K562 treated with DMSO at 1 percent for 4 hours (cell line): ENCODE results near the gene IPO9. TPM values are rescaled to one million over a fixed set of nuclear protein-coding genes. Genes with fewer than 3 reads are reported as not detected.

ENCODE experiments used
- total RNA-seq: library from RNA; unstranded; fragments of 300-600 nt; gene quantifications from 2 replicates; pipeline ENCODE4 v1.2.3, GENCODE V29; 2022; ENCODE audit not compliant: insufficient read depth

The IPO9 gene
- 37.8 and 39.1 TPM in 2 replicates for total RNA-seq

GRCh38 chr1:201828820-201829774 is at the start of gene IPO9:
TSS of gene IPO9 (plus strand) at chr1:201829157. CDS start at chr1:201829210, 53 bp downstream.

DNA sequence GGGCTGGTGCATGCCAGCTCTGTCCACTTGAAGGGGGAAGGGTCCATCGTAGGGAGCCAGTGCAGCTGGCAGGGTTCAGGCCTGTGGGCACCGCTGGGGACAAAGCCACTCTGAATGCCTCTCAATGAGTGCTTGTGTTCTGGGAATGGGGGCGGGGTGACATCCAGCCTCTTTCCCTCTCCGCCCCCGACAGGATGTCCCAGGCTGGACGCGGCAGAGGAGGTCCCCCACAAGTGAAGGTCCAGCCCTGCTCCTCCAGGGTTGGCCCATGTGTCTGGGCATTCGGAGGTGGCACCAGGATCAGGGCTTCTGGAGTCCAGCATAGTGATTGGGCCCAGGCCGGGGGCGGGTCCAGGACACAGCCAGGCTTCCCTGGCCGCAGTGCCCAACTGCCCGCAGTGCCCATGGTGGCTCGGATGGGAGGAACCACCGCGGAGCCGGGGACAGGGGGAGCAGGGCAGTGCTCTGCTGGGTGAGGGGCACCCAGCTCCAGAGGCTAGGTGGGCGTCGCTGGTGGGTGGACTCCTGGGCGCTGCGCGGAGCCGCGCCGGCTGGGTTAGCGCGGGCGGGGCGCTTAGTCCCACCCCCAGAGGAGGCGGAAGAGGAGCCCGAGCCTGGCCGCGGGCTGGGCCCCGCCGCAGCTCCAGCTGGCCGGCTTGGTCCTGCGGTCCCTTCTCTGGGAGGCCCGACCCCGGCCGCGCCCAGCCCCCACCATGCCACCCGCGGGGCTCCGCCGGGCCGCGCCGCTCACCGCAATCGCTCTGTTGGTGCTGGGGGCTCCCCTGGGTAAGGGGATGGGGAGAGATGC is 59.5 kb downstream of the IPO9 start, which contains the start of gene SHISA4:
Gene SHISA4, plus strand, starts transcription at position 617 of the 808 bp plus-strand sequence. Its CDS starts 97 bp downstream, at position 714.

Other genes with a start within 250 kb of the IPO9 start
- gene SHISA4, start 59.7 kb downstream of the IPO9 start, total RNA-seq: 4.2 and 5.6 TPM in 2 replicates
- gene LMOD1, start 117.4 kb downstream of the IPO9 start, total RNA-seq: 1.6 and 1.8 TPM in 2 replicates
- 96.3 and 101 TPM in 2 replicates for gene TIMM17A, start 126.3 kb downstream of the IPO9 start, total RNA-seq
- gene RNPEP, start 153.5 kb downstream of the IPO9 start, total RNA-seq: 131 and 135 TPM in 2 replicates
- gene ELF3, start 181.4 kb downstream of the IPO9 start, total RNA-seq: 1.5 and 2.6 TPM in 2 replicates